Tibial nerve (tissue), 4 donors: Measurements from ENCODE around the gene ZNF254.

ENCODE experiments used
- EP300 ChIP-seq, 2 donors: sonication (generic); formaldehyde crosslinking; IDR thresholded peaks; one replicate each; pipeline ENCODE4 v1.6.1; 2017; ENCODE audit warnings: antibody characterized with exemption in 2 of 2, mild to moderate bottlenecking in 1 of 2
- POLR2A ChIP-seq, 2 donors: fragments of 450-650 bp; IDR thresholded peaks; one replicate each; pipeline ENCODE4 v1.6.1; 2017; ENCODE audit warnings: antibody characterized with exemption in 2 of 2, mild to moderate bottlenecking in 2 of 2, moderate library complexity in 2 of 2
- TF ChIP-seq, protein P1 (sequence below), 5 experiments: fragments of 200-600 bp in 3 of 5; fragments of 450-650 bp in 2 of 5; sonication (generic) in 3 of 5; IDR thresholded peaks; one replicate each; pipeline ENCODE4 v1.5.1; 2016 to 2019; ENCODE audit warnings: antibody characterized with exemption in 5 of 5, mild to moderate bottlenecking in 3 of 5, moderate library complexity in 2 of 5

DNA sequence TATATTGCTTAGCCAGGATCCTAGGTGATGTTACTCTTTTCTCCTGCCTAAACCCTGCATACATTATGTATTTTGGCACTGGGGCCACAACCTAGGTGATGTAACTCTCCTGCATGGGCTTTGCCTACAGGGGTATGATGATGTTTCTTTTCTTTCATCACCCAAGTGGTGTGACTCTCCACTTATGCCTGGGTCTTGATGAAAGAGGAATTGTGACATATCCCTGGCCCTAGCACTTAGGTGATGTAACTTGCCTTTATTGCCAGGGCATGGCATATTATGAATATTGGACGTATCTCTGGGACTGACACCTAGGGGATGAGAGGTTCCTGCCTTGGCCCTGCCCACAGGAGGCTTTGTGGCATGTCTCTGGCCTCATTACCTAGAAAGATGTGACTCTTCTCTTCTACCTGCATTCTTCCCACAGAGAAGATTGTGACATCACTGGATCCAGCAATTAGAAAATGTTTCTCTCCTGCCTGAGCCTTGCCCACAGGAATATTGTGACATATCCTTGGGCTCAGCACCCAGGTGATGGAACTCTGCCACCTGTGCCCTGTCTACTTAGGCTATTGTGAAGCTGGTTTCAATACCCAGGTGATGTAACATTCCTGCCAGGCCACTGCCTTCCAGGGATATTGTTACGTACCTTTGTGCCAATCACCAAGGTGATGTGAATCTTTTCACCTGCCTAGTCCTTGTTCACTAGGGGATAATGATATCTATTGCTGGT lies 27.3 kb upstream of the ZNF254 start:
- TF ChIP-seq, protein P1, sequence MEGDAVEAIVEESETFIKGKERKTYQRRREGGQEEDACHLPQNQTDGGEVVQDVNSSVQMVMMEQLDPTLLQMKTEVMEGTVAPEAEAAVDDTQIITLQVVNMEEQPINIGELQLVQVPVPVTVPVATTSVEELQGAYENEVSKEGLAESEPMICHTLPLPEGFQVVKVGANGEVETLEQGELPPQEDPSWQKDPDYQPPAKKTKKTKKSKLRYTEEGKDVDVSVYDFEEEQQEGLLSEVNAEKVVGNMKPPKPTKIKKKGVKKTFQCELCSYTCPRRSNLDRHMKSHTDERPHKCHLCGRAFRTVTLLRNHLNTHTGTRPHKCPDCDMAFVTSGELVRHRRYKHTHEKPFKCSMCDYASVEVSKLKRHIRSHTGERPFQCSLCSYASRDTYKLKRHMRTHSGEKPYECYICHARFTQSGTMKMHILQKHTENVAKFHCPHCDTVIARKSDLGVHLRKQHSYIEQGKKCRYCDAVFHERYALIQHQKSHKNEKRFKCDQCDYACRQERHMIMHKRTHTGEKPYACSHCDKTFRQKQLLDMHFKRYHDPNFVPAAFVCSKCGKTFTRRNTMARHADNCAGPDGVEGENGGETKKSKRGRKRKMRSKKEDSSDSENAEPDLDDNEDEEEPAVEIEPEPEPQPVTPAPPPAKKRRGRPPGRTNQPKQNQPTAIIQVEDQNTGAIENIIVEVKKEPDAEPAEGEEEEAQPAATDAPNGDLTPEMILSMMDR (IDR thresholded peaks at IDR 0.05), result no peak
- TF ChIP-seq EP300 (IDR thresholded peaks at IDR 0.05) (no peak), POLR2A (IDR thresholded peaks at IDR 0.05) (no peak)
